AG09309 (cell line): Measurements from ENCODE around the gene STXBP5.

Source experiments
- DNase-seq: peaks from one replicate; pipeline ENCODE4 v3.0.0-alpha.2; 2010; ENCODE audit warnings: low read depth
- H3K4me3 ChIP-seq: 2 replicates; pipeline ENCODE4 v1.5.1; 2011; ENCODE audit warnings: mild to moderate bottlenecking, low read depth, low read length, moderate library complexity; ENCODE audit not compliant: control insufficient read depth
- TF ChIP-seq, protein P1 (sequence below): IDR thresholded peaks from 2 replicates; pipeline ENCODE4 v1.5.1; 2011; ENCODE audit warnings: mild to moderate bottlenecking, low read depth, low read length, inconsistent platforms; ENCODE audit not compliant: insufficient read depth, control insufficient read depth; ENCODE audit errors: missing control alignments

The STXBP5 gene

DNA sequence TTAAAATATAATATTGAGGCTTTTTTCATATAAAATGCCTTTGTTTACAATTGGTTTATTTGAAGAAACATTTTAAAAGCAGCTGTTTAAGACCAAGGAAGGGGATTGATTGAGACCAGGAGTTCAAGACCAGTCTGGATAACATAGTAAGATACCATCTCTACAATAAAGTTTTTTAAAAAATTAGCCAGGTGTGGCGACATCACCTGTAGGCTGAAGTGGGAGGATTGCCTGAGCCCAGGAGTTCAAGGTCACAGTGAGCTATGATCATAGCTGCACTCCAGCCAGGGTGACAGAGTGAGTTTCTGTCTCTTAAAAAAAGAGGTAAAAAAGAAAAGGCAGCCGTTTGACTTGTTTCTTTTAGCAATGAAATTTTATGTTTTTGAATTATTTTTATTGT is 117.0 kb downstream of the STXBP5 start:
- no peak for DNase-seq
- no peak overlapping the region for H3K4me3 ChIP-seq
- TF ChIP-seq, protein P1, sequence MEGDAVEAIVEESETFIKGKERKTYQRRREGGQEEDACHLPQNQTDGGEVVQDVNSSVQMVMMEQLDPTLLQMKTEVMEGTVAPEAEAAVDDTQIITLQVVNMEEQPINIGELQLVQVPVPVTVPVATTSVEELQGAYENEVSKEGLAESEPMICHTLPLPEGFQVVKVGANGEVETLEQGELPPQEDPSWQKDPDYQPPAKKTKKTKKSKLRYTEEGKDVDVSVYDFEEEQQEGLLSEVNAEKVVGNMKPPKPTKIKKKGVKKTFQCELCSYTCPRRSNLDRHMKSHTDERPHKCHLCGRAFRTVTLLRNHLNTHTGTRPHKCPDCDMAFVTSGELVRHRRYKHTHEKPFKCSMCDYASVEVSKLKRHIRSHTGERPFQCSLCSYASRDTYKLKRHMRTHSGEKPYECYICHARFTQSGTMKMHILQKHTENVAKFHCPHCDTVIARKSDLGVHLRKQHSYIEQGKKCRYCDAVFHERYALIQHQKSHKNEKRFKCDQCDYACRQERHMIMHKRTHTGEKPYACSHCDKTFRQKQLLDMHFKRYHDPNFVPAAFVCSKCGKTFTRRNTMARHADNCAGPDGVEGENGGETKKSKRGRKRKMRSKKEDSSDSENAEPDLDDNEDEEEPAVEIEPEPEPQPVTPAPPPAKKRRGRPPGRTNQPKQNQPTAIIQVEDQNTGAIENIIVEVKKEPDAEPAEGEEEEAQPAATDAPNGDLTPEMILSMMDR: no peak

GRCh38 chr6:147322299-147323162 is 118.3 kb downstream of the STXBP5 start:
- TF ChIP-seq, protein P1: no peak

GRCh38 chr6:147325557-147325956 is 121.3 kb downstream of the STXBP5 start:
- TF ChIP-seq, protein P1: no peak
- DNase-seq: no peak

More at GRCh38 chr6:147322299-147323162, 118.3 kb downstream of the STXBP5 start:
- no peak overlapping the region; the same call in 1 of the 2 replicates for H3K4me3 ChIP-seq
- peak; percentile 51 for DNase-seq

DNA sequence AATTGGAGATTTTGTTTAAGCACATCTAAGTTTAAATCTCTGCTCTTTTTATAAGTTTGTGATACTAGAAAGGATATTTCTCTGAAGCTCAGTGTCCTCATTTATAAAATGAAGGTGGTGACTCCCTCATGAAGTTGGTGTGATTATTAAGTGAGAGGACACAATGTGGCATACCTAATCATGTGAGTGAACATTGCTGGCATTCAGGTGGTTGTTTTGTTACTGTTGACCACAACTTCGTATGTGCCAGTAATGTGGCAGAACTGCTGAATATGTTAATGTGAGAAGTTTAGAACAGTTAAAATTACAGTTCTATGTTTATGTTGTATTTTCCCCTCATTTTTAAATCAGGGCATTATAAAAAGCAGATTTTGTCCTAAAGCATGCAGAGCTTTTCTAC is 127.2 kb downstream of the STXBP5 start:
- TF ChIP-seq, protein P1: no peak
- no peak overlapping the region for H3K4me3 ChIP-seq
- DNase-seq: no peak

More at GRCh38 chr6:147325557-147325956, 121.3 kb downstream of the STXBP5 start:
- no peak overlapping the region for H3K4me3 ChIP-seq

DNA sequence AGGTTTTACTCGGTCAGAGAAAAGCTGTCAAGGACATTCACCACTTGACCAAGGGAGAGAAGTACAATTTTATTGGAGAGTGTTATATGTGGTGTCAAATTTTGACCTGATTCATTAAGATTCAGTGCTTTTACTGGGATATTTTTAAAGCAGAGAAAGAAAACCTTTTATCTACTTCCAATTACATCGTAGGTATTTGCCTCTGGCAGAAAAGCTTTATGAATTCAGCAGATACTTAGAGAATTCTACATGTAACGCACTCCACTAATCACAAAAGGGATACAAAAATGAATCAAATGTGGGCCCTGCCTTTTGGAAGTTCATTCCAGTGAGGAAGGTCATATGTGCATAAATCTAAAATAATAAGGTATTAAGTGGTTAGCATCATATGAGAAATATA is 133.7 kb downstream of the STXBP5 start:
- H3K4me3 ChIP-seq: no peak overlapping the region
- TF ChIP-seq, protein P1: no peak
- DNase-seq: no peak

GRCh38 chr6:147341486-147341885 is 137.3 kb downstream of the STXBP5 start:
- TF ChIP-seq, protein P1: no peak
- no peak overlapping the region for H3K4me3 ChIP-seq
- no peak for DNase-seq
